Fibroblast of villous mesenchyme (primary cell): Measurements from ENCODE around the gene SLC34A1. TPM values are rescaled to one million over a fixed set of nuclear protein-coding genes. Genes with fewer than 3 reads are reported as not detected.

Experiments used
- DNase-seq: peaks from one replicate; pipeline ENCODE4 v3.0.0-alpha.2; 2010; ENCODE audit warnings: low read depth
- H3K4me3 ChIP-seq: 2 replicates; pipeline ENCODE4 v1.5.1; 2011; ENCODE audit warnings: low read depth, mild to moderate bottlenecking, low read length
- CTCF ChIP-seq: IDR thresholded peaks from 2 replicates; pipeline ENCODE4 v1.5.1; 2012; ENCODE audit warnings: low read depth, mild to moderate bottlenecking, low read length; ENCODE audit not compliant: insufficient read depth
- total RNA-seq: library from RNA; depleted of rRNA; stranded (reverse); fragments of >200 nt; gene quantifications from 2 replicates; pipeline ENCODE4 v1.2.3, GENCODE V29; 2012

The SLC34A1 gene
- total RNA-seq, 1 donor: not detected

DNA sequence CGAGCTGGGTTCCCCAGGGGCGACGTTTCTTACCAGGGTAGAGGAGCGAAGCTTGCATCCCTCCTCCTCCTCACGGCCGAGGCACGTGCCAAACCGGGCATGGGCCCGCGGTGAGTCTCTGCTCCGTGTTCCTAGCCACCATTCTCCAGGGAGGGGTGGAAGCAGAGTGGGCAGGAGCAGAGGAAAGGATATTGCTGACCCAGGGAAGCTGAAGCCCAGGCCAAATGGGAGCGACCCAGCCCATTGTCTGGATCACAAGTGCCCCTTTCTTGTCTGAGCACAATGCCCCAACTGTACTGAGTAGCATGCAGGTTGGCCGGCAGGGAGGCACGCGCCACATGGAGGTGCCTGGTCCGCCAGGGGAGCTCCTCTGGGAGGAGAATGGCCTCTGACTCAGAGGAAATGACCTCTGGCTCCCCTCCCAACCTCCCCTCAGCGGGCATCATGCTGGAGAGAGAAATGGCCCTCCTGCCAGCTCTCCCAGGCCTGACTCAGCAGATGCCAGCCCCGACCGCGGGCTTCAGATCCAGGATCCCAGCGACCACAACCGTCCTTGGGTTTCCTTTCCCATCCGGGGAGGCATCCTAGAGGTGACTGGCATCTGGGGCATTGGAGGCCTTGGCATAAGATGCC lies 63.5 kb downstream of the SLC34A1 start:
- no peak for TF ChIP-seq CTCF
- peak; percentile 67 for DNase-seq
- H3K4me3 ChIP-seq: peak overlapping the region; percentile 23

Other genes with a start within 250 kb of the SLC34A1 start
- 14.2 and 18.0 TPM in 2 replicates for gene RAB24, start 80.7 kb upstream of the SLC34A1 start, total RNA-seq
- 122 TPM in 2 replicates for gene PRELID1, start 80.6 kb upstream of the SLC34A1 start, total RNA-seq
- 7.7 and 9.1 TPM in 2 replicates for gene MXD3, start 72.5 kb upstream of the SLC34A1 start, total RNA-seq
- gene LMAN2, start 32.8 kb upstream of the SLC34A1 start, total RNA-seq: 284 and 355 TPM in 2 replicates
- 3.5 TPM in 2 replicates for gene RGS14, start 26.5 kb upstream of the SLC34A1 start, total RNA-seq
- not detected in 2 replicates for gene PFN3, start 16.2 kb downstream of the SLC34A1 start, total RNA-seq
- 0.43 and 0.64 TPM in 2 replicates for gene F12, start 25.1 kb downstream of the SLC34A1 start, total RNA-seq
- 24.2 and 26.4 TPM in 2 replicates for gene GRK6, start 42.2 kb downstream of the SLC34A1 start, total RNA-seq
- 4.5 and 4.7 TPM in 2 replicates for gene PRR7, start 62.4 kb downstream of the SLC34A1 start, total RNA-seq
- 201 and 214 TPM in 2 replicates for gene DBN1, start 89.2 kb downstream of the SLC34A1 start, total RNA-seq
- 283 and 383 TPM in 2 replicates for gene PDLIM7, start 113.2 kb downstream of the SLC34A1 start, total RNA-seq
- gene DOK3, start 125.4 kb downstream of the SLC34A1 start, total RNA-seq: 2.6 TPM in 2 replicates
- gene DDX41, start 132.5 kb downstream of the SLC34A1 start, total RNA-seq: 56.0 and 56.1 TPM in 2 replicates
- 26.3 and 29.6 TPM in 2 replicates for gene FAM193B, start 170.1 kb downstream of the SLC34A1 start, total RNA-seq
- 113 and 130 TPM in 2 replicates for gene TMED9, start 207.8 kb downstream of the SLC34A1 start, total RNA-seq
- 30.3 and 30.7 TPM in 2 replicates for gene B4GALT7, start 215.7 kb downstream of the SLC34A1 start, total RNA-seq